Ovary (tissue), 9 donors: ENCODE data around the gene CD101. TPM values are rescaled to one million over a fixed set of nuclear protein-coding genes. Genes with fewer than 3 reads are reported as not detected.

Experiments used
- DNase-seq, 5 donors: peaks; one replicate each; pipeline ENCODE4 v3.0.0-alpha.2; 2019 to 2020
- H3K27ac ChIP-seq, 2 donors: fragments of 200-600 bp; one replicate each; pipeline versions ENCODE4 v1.5.1 to v1.8.0; 2019 to 2022
- H3K27me3 ChIP-seq: fragments of 200-600 bp; one replicate; pipeline ENCODE4 v1.8.0; 2022
- H3K36me3 ChIP-seq: fragments of 200-600 bp; sonication (generic); one replicate; pipeline ENCODE4 v1.5.1; 2019
- H3K4me1 ChIP-seq: one replicate; pipeline ENCODE4 v1.8.1; 2013; ENCODE audit warnings: mild to moderate bottlenecking, moderate library complexity; ENCODE audit not compliant: insufficient read depth
- H3K4me3 ChIP-seq: fragments of 200-600 bp; sonication (generic); one replicate; pipeline ENCODE4 v1.5.1; 2017
- H3K9me3 ChIP-seq, 2 donors: fragments of 200-600 bp in 1 of 2; sonication (generic) in 1 of 2; one replicate each; pipeline versions ENCODE4 v1.5.1 to v1.8.1; 2013 to 2019; ENCODE audit warnings: mild to moderate bottlenecking in 1 of 2, moderate library complexity in 1 of 2
- EP300 ChIP-seq: sonication (generic); formaldehyde crosslinking; IDR thresholded peaks from one replicate; pipeline ENCODE4 v1.6.1; 2017; ENCODE audit warnings: antibody characterized with exemption
- POLR2A ChIP-seq: fragments of 450-650 bp; IDR thresholded peaks from one replicate; pipeline ENCODE4 v1.6.1; 2017; ENCODE audit warnings: antibody characterized with exemption, mild to moderate bottlenecking, moderate library complexity
- WGBS, 3 donors: extraction: QIAGEN DNeasy Blood & Tissue Kit in 1 of 3; methylation state at CpG; one replicate each; pipeline versions ENCODE4 v1.1.5 to v1.1.7; 2013 to 2017; 5-methylcytosine and 5-hydroxymethylcytosine counted together
- intact Hi-C, 4 donors: fragments of 100-400 bp; cut with DNase I; formaldehyde crosslinking; loops; one replicate each; pipeline versions ENCODE4 v1.11.0 to v1.15.1; 2022 to 2023
- polyA plus RNA-seq, 2 donors: library from polyadenylated mRNA; stranded (reverse); fragments of 200-250 nt in 1 of 2; fragments of 350-450 nt in 1 of 2; fragmentation: Illumina TruSeq in 1 of 2; extraction: RNeasy Lipid Tissue Mini Kit (QIAGEN cat#74804) in 1 of 2; gene quantifications; one replicate each; pipeline ENCODE4 v1.2.3, GENCODE V29; 2013 to 2014
- total RNA-seq, 7 donors: library from RNA; depleted of rRNA in 2 of 7; stranded (reverse); fragments of >200 nt in 2 of 7; fragmentation: NEBNext Ultra II Directional in 3 of 7; extraction: Animal tissue kit (Norgen Biotek cat#: 25700) in 3 of 7; gene quantifications; one replicate each; pipeline versions ENCODE4 v1.1.0 to v1.2.4, GENCODE V29; 2016 to 2023
- TF ChIP-seq, protein P1 (sequence below), 3 donors: fragments of 450-650 bp in 2 of 3; fragments of 200-600 bp in 1 of 3; IDR thresholded peaks; one replicate each; pipeline versions ENCODE4 v1.5.1 to v1.8.0; 2016 to 2022; ENCODE audit warnings: antibody characterized with exemption in 3 of 3, mild to moderate bottlenecking in 1 of 3
- donor health status: DM: no; HTN: no; CAD: no; lungs with moderate emphysema.
- donor health status: DM: no; HTN: no; CAD: no.
- donor health status: Bipolar disorder and iron deficiency.
- donor health status: DM: yes; HTN: yes; CAD: no.
- donor health status: DM: no; HTN: no; CAD: no.
- donor health status: DM: yes; HTN: yes; CAD: no.

Gene CD101
- total and polyA plus RNA-seq, 9 donors, result 0.30 to 1.6 (median 1.1) TPM

DNA sequence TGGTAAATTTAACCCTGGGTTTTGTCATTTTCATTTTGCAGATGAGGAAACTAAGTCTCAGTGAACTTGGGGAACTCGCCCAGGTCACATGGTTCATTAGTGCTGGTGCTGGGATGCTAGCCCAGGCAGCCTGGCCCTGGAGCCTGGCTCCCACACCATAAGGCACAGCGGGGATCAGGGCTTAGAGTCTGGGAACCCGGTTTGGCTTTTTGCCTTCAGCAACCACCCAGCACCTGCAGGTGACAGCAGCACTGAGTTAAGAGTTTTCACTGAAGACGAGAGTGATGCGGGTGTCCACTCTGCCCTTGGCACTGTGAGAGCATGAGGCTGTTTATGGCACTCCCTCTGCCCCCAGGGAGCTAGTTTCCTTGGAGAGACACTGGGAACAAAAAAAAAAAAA, 18.4 kb upstream of the CD101 start:
- H3K4me1 ChIP-seq, result peaks cover 10% of the 10 kb centered on the region
- 63 to 65% (median 63%) methylated on average over 5 of the region's 5 CpGs for WGBS, 3 donors
- no peaks in the 10 kb centered on the region for H3K36me3 ChIP-seq
- TF ChIP-seq, protein P1, sequence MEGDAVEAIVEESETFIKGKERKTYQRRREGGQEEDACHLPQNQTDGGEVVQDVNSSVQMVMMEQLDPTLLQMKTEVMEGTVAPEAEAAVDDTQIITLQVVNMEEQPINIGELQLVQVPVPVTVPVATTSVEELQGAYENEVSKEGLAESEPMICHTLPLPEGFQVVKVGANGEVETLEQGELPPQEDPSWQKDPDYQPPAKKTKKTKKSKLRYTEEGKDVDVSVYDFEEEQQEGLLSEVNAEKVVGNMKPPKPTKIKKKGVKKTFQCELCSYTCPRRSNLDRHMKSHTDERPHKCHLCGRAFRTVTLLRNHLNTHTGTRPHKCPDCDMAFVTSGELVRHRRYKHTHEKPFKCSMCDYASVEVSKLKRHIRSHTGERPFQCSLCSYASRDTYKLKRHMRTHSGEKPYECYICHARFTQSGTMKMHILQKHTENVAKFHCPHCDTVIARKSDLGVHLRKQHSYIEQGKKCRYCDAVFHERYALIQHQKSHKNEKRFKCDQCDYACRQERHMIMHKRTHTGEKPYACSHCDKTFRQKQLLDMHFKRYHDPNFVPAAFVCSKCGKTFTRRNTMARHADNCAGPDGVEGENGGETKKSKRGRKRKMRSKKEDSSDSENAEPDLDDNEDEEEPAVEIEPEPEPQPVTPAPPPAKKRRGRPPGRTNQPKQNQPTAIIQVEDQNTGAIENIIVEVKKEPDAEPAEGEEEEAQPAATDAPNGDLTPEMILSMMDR (IDR thresholded peaks at IDR 0.05), result no peak
- TF ChIP-seq EP300 (no peak), POLR2A (no peak)
- H3K4me3 ChIP-seq, result no peak overlapping the region
- no peaks in the 10 kb centered on the region for H3K27me3 ChIP-seq
- intact Hi-C loops, result no loop called here
- H3K9me3 ChIP-seq, result no peaks in the 10 kb centered on the region
- DNase-seq, result no peak
- peak overlapping the region in 1 of 2 donors; percentile 1 for H3K27ac ChIP-seq

DNA sequence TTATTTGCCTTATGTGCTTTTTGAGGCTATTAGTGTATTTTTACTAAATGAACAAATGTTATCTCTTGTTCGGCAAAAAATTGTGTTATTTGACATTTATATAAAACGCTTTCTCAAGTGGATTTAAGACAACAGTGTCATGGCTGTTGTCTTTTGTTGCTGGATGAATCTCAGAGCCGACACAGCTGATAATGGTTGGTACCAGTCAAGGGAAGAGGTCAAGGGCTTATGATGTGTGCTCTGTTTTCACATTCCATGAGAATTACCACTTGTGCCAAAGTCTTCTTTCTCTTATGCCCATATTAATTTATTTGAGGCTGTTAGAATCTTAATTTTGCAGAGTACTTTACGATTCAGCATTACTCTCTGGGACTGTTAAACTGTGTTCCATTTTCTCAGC, 17.9 kb upstream of the CD101 start:
- no peak for DNase-seq
- no peak overlapping the region for H3K4me3 ChIP-seq
- no peaks in the 10 kb centered on the region for H3K27me3 ChIP-seq
- WGBS, 3 donors, result 9 to 21% (median 18%) methylated on average over 4 of the region's 4 CpGs
- no peak overlapping the region for H3K27ac ChIP-seq
- H3K4me1 ChIP-seq, result peaks cover 10% of the 10 kb centered on the region
- TF ChIP-seq EP300 (no peak), POLR2A (no peak)
- TF ChIP-seq, protein P1 (IDR thresholded peaks at IDR 0.05), result no peak
- intact Hi-C loops, result no loop called here
- no peaks in the 10 kb centered on the region for H3K9me3 ChIP-seq
- no peaks in the 10 kb centered on the region for H3K36me3 ChIP-seq

DNA sequence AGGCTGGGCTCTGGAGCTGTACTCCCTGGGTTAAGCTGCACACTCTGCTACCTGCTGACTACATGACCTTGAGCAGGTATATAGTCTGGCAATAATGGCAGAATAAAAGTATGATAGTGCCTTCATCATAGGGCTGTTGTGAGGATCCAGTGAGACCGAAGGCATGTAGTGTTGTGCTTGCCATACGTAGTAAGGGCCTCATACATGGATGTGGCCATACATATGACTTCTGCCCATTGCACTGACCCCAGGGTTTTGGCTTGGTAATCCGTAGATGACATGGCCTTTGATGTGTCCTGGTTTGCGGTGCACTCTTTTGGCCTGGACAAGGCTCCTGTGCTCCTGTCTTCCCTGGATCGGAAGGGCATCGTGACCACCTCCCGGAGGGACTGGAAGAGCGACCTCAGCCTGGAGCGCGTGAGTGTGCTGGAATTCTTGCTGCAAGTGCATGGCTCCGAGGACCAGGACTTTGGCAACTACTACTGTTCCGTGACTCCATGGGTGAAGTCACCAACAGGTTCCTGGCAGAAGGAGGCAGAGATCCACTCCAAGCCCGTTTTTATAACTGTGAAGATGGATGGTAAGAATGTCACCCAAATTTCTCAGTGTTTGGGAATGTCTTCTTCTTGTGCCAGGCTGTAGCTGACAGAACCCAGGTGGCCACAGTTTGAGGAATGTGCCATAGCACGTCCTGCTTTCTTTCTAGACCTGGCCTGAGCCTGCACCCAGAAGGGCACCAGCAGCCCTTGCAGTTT, 17.0 kb upstream of the CD101 start:
- no peaks in the 10 kb centered on the region for H3K9me3 ChIP-seq
- peaks cover 10% of the 10 kb centered on the region for H3K4me1 ChIP-seq
- no peak overlapping the region for H3K27ac ChIP-seq
- no peak for DNase-seq
- no peaks in the 10 kb centered on the region for H3K36me3 ChIP-seq
- no peak overlapping the region for H3K4me3 ChIP-seq
- TF ChIP-seq EP300, result no peak
- TF ChIP-seq, protein P1 (IDR thresholded peaks at IDR 0.05), result no peak
- no peak for TF ChIP-seq POLR2A
- WGBS, 3 donors, result 94 to 96% (median 95%) methylated on average over 14 of the region's 14 CpGs
- intact Hi-C loops, result no loop called here
- no peaks in the 10 kb centered on the region for H3K27me3 ChIP-seq

DNA sequence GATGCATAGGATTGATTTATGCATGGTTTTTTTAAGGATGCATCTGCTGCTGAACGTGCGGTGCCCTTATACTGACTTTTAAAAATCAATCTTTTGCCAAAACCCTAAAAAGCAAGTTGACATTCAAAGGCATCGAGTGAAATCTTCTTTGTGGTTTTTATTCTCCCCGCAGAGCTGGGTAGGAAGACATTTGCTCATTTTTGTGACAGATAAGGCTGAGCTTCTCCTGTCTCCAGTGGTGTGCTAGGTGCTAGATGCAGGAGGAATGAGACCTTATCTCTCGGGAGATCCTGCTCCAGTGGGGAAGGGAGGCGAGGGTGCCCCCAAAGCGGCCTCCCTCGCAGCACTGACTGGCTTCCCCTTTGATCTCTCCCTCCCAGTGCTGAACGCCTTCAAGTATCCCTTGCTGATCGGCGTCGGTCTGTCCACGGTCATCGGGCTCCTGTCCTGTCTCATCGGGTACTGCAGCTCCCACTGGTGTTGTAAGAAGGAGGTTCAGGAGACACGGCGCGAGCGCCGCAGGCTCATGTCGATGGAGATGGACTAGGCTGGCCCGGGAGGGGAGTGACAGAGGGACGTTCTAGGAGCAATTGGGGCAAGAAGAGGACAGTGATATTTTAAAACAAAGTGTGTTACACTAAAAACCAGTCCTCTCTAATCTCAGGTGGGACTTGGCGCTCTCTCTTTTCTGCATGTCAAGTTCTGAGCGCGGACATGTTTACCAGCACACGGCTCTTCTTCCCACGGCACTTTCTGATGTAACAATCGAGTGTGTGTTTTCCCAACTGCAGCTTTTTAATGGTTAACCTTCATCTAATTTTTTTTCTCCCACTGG, 14.9 kb upstream of the CD101 start:
- 86 to 88% (median 87%) methylated on average over 29 of the region's 29 CpGs for WGBS, 3 donors
- H3K4me3 ChIP-seq, result no peak overlapping the region
- no peaks in the 10 kb centered on the region for H3K9me3 ChIP-seq
- TF ChIP-seq POLR2A (no peak), EP300 (no peak)
- TF ChIP-seq, protein P1 (IDR thresholded peaks at IDR 0.05), result no peak
- DNase-seq, result no peak
- H3K4me1 ChIP-seq, result peaks cover 10% of the 10 kb centered on the region
- no peaks in the 10 kb centered on the region for H3K27me3 ChIP-seq
- H3K36me3 ChIP-seq, result no peaks in the 10 kb centered on the region
- intact Hi-C loops, result no loop called here
- no peak overlapping the region for H3K27ac ChIP-seq
